Right renal pelvis (tissue), 4 donors: ENCODE data around the gene PAK6. TPM values are rescaled to one million over a fixed set of nuclear protein-coding genes. Genes with fewer than 3 reads are reported as not detected.

ENCODE experiments used
- DNase-seq, 4 donors: peaks; one replicate each; pipeline ENCODE4 v3.0.0-alpha.2; 2013; ENCODE audit warnings: low read depth in 4 of 4, low spot score in 3 of 4, missing footprints in 1 of 4
- polyA plus RNA-seq, 4 donors: library from polyadenylated mRNA; unstranded; fragments of 120-200 nt; gene quantifications; one replicate each; pipeline ENCODE4 v1.2.1, GENCODE V29; 2013; ENCODE audit not compliant: insufficient read length in 4 of 4

Gene PAK6
- polyA plus RNA-seq, 4 donors: 6.3 to 6.7 (median 6.6) TPM

DNA sequence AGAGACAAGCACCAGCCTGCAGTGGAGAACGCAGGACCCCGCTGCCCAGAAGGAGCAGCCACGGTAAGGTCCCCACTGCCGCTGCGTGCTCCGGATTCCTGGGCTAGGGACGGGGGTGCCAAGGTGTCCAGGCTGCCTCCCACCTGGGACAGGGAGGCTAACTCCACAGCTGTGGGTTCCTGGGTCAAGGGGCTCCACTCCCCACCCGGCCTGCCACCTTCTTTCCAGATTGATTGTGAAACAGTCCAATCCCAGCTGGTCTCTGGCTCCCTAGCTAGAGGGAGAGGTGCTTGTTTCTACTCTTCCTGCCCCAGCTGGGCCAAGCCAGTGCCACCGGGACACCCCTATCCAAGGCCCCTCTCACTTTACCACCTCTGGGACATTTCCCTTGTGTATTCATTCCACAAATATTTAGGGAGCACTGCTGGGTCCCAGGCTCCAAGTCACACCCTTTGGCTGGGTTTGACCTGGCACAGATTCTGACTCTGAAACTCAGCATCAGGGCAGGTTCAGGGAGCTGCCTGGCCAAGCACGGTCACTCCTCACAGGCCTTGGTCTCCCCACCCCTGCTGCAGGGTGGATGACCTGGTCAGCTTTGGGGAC is 1.9 kb downstream of the PAK6 start:
- DNase-seq: no peak

DNA sequence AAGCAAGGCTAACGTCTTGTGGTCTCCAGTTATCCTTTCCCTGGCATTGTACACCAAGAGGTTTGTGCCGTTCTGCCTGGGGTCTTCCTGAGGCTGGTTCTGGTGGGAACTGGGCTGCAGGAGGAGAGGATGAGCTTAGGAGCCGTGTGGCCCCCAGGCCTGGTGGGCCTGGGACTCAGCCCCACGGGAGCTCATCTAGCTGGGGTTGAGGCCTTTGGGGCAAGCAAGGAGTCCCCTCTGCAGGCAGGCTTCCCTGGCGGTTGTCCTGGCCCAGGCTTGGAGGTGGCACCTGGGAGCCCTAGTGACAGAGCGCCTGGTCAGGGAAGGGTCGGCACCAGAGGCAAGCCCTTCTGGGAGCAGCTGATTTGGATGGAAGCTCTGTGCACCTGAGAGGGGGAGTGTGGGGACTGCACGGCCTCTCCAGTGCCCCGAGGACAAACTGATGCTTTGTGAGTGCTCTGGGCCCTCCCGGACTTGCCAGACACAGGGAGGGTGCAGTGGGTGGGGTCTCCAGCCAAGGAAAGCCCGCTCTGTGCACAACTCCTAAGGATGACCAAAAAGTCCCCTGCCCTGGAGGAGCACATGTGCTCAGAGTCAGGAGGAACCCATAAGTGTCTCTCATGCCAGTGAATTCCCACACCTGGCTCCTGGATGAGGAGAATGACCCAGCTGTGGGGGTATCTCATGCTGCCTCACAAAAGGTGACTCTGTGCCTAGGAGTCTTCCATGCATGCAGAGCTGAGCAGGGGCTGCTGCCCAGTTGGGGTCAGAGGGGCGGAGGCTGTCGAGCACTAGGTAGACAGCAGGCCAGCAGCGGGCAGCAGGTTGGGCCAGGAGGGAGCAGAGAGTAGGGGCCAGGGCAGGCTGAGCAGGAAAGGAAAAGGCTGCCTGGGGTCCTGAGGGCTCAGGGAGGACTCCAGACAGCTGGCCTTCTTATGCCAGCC is 2.7 kb downstream of the PAK6 start:
- no peak for DNase-seq

DNA sequence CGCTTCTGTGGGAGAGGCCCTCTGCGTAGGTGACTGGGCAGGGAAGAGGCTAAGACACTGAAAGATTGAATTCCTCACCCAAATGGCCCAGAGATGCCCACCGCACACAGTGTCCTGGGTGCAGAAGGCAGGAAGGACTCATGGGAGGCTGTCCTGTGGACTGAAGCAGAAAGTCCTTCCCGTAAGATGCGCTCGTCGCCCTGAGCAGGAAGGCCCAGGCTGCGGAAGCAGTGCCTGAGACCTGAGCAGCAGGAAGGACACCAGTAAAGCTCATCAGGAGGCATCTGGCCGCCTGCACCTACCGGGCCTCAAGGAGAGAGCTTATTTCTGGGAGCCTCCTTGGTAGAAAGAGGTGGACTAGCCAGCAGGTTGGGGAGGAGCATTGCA is 3.3 kb downstream of the PAK6 start:
- no peak for DNase-seq

DNA sequence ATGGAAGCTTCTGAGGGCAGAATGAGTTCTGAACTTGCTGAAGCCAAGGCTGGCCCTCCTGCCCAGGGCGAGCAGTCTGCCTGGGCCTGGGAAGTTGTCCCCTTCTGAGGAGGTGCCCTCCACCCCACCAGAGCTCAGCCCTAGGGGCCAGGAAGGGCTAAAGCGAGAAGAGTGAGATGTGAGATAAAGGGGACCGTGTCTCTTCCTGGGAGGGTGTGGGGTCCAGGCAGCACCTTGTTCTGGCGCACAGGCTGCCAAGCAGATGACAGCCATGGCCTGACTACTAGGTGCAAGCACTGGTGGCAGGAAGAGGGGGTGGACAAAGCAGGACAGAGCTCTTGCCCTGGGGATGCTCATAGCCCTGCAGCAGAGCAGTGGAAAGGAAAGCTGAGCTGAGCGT is 3.7 kb downstream of the PAK6 start:
- no peak for DNase-seq

DNA sequence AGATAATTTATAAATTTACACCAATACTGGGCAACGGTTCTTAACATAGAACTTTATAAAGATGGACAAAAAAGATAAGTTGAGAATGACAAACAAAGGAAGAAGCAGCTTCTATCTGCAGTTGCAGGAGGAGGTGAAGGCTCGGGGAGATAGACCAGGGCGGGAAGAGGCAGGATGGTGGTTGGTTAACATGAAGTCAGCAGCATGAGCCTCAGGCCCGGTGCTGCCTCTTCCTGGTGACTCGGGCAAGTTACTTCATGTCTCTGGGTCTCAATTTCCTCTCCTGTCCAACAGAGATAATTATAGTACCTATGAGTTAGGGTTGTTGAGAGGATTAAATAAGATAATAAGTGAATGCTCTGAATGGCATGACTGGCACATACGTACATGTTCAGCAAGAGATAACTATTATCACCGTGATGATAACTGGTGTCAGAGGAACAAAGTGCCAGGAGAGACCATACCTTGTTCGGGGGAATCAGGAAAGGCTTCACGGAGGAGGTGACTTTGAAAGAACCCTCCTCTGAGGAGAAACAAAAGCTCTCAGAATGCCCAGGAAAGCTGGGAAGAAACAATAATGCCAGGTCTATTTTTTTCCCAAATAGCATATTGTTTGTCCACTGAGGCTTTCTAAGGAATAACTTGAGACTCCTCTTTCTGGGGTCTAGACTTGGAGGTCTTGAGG is 4.4 kb downstream of the PAK6 start:
- no peak for DNase-seq

DNA sequence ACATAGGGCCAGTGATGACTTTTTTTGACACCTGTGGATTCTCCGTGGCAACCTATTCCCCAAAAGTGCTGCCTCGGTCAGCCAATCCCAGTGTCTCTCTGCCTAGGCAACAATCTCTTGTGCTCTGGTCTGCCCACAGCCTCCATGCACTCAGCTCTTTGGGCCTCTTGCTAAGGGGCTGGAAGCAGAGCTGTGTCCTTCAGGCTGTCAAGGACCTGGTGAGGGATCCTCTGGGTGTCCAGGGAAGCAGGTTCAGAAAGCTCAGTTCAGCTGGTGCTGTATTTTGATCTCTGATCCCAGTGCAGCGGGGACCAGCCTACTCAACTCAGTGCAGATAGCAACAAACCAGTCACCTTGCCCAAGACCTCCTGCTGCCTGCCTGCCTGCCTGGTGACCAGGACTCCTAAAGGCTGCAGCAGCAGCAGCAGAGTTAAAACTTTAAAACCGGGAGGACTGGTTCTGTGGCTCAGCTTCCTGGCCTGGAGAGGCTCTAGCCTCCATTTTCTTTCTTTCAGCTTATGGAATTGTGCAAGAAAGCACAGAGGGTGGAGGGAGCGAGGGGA is 6.2 kb downstream of the PAK6 start:
- no peak for DNase-seq

DNA sequence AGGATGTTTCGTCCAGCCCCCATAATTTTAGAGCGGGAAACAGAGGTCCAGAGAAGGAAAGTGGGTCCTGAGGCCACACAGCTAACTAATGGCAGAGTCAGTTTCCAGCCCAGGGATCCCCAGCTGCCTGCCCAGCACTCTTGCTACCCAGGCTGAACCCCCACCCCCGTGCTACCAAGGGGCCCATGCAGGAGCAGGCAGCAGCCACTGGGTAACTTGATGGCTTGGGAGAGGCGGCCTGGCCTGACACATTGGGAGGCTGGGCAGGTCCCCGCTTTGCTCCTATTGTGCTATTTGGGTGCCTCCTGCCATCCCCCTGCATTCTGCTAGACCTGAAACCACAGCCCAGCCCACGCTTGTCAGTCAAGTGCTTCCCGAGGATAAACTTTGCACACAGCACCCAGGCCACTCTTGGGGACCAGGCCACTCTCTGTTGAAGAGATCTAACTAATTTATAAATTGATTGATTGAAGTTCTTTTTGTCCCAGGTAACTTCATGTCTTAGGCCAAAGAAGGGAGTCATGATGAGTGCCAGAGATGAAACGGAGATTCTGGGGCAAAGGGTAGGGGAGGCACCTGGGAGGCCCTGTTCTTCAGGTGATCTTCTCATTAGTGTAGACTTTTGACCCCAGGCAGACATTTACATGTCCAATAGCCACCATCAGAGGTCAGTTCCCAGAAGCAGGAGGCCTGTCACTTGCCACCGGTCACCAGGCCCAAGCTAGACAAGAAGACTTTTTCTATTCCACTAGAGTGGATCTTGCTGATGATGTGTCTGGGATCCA is 7.0 kb downstream of the PAK6 start:
- DNase-seq: no peak

DNA sequence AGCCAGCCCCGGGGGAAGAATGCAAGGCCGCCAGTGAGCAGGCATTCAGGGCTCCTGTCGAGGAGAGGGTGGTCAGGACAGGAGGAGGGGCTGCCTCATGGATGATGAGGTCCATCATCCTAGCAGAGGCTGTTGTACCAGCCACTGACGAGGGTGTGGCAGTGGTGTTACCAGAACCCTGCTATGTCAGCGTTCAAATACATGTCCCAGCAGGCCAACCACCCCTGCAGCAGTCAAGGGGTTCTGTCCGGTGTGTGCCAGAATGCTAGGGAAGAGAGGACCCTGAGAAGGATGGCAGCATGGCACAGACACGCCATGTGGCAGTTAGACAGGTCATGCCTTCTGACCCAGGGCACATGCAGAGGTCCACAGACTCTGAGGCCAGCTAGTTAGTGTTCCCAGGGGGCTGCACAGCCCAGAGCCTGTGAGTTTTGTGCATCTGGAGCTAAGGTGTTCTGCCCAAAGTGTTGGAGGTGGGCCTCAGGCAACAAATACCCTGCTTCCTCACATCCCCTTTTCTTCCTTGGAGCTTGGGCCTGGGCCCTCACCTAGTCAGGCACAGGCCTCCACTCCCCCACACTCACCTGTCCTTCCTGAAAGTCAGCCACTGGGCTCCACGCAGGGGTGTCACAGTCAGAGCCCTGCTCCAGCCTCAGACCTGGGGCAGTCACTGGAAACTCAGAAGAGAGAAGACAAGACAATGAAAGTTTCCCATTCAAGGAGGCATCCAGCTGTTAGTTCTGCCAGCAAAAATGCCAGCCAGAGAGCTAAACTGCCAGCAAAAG is 7.8 kb downstream of the PAK6 start:
- no peak for DNase-seq

DNA sequence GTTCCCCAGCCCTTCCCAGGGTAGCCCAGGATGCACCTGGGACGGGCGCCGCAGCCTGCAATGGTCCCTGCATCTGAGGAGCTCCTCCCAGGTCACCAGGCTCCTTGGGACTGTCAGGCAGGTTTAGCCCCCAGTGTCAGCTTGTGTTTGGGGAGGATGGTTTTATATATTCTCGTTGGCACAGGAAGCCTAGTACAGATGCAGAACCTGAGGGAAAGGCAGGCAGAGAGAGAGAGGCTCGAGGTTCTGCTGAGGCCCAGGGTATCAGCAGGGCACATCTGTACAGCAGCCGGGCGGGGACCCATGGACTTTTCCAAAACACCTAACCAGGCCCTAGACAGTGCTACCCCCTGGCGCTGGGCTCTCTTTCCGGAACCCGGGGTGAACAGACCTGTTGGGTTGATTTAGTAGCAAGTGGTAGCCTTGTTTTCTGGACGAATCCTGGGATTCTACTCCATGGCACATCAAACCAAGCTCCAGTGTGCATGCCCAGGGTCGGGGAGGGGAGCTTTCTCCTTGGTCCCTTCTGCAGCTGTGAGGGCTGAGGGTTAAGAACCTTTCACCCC is 8.6 kb downstream of the PAK6 start:
- DNase-seq: no peak

DNA sequence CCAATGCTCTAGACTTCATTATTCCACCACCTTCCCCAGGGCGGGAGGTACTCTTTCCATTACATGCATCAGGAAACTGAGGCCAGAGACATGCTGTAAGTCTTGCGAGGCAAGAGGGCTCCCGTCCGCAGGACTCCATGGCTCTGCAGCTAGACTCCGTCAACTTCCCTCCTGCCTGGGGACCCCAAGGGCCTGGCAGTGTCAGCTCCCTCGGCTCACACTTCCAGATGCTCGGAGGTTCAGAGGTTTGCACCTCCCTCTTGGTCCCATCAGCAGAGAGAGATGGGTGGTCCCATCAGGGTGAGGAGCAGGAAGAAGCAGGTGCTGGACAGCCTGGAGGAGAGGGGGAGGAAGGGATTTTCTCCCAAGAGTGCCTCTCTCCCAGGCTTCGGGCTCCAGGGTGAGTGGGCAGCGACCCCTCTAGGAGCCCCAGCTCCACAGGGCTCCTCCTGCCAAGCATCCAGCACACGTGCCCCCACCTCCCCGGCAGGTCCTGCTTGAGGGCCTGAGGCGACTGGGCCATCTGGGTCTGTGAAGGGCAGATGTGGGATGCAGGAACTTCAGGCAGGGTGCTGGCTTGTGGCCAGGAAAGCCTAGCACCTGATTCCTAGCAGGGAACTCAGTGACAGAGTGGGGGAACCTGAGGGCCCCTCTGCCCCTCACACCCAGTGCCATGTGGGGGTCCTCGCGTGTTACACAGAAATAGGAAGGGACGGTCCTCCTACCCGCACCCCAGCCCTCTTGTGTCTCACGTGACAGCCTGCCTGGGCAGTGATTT is 9.3 kb downstream of the PAK6 start:
- no peak for DNase-seq

DNA sequence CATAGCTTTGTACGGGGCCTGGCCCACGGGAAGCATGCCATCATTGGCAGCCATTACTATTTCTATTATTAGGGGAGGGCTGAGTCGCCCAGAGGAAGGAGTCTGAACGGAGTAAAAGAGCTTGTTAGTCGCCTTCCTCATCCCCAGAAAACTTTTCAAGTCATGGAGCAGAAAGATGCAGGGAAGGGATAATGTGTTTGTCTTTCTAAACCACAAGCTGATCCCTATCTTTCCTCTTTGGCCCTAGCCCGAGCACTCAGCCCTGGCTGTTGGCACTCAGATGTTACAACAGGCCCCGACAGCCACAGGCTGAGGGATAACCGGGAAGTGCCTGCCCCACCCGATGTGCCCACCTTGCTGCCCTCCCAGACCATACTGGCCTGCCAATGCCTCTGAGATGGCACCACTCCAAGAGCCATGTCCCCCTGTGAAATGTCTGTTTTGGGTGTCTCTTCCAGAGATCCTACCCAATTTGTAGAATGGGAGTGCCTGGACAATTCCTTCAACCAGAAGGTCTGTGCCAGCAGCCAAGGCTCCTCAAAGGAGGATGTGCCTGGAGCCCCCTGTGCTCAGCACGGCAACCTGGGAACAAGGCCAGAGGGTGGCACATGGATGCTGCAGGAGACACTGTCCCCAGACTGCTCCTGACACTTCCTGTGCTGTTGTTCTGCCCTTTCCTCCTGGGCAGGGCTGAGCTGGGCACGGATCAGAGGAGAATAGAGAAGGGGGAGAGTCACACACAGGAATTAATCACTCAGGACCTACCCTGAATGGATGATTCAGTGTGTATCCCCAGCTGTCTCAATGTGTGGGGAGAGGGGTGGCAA is 10.8 kb downstream of the PAK6 start:
- DNase-seq: no peak

DNA sequence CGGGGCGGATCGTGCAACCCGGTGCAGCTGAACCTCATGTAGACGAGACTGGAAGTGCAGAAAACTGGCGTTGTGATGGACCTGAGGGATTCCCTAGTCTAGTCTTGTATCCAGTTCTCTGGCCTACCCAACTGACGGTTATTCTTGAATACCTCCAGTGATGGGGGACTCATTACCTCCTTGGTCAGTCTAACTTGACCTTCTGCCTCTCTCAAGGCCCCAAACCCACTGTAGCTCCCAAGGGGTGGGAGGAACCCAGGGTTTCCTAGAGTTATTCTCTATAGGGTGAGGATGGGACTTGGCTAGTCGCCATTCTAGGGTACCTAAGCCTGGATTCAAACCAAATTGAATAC is 11.4 kb downstream of the PAK6 start:
- DNase-seq: no peak

DNA sequence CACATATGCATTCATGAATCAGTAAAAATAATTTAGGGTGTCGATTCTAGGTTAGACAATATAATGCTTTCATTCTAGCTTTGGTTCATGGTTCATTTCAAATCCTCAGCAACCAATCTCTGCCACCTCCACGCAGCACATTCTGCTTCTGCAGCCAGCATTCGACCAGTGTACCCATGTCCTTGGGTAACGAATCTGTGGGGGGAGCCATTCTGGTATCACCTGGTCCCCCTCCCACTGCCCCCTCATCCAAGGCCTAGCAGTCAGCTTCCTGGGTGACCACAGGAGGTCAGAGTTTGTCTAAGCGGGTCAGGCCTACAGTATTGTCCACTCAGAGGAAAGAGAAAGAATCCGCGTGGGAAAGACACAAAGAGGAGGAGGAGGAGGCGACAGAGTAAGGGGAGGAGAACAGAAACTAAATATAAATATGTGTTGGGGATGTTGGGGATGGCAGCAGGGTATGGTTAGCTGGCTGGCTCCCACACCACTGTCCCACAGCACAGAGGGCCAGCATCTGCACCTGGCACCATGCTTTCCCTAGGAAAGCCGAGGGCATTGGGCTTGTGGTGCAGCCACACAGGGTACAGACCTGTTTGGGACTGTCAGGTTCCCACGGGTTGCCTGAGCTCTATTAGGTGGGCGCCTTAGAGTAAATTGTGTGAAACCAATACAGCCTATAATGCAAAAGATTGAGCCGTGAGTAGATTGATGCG is 12.1 kb downstream of the PAK6 start:
- no peak for DNase-seq

DNA sequence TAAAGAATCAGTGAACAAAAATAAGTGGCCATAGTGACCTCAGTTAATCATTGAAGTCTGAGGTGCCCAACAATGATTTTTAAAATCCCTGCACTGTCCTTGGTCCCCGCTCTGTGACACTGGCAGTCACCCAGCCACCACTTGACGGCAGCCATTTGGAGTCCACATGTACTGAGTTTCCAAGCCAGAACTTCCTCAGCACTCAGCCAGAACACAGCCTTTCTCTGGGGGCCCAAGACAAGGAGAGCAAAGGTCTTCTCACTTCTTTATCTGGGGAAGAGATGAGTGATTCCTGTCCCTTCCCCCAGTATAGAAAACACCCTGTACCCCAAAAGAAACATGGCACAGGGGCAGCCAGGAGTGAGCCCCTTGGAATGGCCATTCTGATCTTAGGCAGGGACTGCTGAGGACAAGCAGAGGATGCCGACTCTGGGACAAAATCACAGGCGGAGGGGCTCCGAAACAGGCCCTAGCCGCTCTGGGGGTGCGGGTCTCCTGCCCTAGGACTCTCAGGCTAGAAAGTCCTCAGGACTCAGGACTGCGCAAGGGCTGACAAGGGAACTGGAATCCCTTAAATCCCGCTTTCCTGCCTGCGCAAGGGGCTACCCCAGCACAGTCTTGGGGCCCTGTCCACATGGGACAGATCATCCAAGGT is 12.8 kb downstream of the PAK6 start:
- no peak for DNase-seq

DNA sequence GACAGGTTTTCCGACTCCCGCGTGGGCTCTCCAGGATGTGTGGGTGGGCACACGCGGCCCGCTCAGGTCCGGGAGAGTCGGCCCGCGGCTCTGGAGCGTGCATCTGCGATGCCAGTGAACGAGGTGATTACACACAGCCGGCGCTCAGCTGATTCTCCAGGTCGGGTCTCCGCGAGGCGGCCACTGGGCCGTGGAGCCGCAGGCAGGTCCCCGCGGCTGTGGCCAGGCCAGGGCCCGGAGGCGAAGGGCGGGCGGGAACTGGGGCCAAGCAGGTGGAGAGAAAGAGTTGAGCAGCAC is 13.2 kb downstream of the PAK6 start:
- DNase-seq: no peak

DNA sequence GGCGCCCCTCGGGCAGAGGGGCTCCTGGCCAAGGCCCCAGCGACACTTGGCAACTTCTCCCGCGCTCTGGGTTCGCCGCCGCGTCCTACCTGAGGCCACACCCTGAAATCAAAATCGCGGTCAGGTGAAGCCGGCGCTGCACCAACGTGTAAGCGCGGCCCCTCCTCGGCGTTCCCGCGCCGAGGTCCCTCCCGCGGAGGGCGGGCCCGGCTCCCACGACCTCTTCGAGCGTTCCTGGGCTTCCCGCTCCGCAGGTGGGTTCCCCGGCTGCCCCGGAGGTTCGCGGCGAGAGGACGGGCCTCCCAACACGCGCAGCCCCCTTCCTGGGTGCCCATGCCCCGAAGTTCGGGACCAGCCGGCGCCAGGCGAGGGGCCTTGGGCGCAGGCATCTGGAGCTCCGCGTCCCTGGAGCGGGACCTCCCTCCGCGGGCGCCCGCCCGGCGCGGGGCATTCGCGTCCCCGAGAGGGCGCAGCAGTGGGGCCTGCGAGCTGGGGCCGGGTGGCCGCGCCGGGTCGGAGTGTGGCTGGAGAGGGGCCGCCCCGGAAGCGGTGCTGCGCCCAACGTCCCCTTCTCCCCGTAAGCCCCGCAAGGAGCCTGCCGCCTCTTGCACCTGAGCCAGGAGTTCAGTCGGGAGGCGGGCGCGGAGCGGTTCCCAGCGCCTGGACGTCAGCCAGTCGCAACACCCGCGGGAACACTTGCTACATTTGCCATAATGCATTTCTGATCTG is 13.7 kb downstream of the PAK6 start:
- peak in 1 of 4 donors; percentile 25 for DNase-seq
